Activated CD8-positive, alpha-beta memory T cell treated with anti-CD3 and anti-CD28 coated beads for 48 hours (primary cell): ENCODE measurements around the gene ROS1.

Experiments
- DNase-seq, 3 experiments: peaks; one replicate each; pipeline ENCODE4 v3.0.0-alpha.2; 2020; ENCODE audit warnings: low read depth in 2 of 3, low spot score in 2 of 3

The ROS1 gene

DNA sequence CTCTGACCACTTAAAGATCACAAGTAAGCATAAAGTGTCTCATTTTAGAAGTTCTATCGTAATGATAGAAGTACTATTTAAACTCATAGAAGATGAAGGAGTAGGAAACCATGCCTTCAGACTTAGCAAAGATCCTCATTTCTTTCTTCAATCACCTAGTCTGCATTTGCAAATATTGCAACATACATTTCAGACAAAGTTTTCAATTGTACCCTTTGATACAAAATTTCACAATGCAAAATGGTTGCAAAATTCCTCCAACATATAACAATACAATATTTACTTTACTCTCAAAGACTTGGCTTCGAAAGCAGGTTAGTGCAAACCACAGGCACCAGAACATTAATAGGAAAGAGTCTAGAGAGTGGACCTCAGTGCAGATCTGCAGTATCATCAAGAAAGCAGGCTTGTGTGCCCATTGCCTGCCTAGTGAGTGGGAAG, 16.1 kb upstream of the ROS1 start:
- DNase-seq = no peak

DNA sequence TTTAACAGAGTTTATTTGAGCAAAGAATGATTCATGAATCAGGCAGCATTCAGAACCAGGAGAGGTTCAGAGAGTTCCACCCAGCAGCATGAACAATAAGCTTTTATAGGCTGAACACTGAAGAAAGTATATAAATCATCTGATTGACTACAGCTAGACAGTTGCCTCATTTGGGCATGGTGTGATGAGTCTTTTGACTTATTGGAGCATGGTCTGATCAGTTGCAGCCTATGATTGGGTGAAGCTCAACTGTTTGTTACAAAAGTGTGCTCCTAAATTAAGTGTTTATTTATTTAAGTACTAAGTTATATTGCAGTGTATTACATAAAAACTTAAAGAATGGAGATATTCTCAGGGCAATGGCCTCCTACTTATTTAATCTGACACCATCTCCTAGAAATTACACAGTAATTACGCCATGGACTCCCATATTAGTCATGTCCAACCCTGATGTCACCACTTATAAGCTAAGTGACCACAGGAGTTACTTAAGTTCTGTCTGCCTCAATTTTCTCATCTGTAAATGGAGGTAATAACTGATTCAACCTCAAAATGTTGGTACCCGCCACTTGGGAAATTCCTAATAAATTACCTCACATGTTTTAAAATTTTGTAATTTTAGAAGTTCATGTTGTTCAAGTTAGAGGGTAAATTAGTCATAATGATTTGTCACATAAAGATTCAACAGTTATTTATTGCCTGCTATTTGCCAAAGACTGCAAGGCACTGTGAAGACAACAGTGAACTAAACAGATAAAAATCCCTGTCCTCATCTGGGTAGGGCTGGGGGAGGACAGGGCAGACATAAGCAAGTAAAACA, 15.2 kb upstream of the ROS1 start:
- no peak for DNase-seq

DNA sequence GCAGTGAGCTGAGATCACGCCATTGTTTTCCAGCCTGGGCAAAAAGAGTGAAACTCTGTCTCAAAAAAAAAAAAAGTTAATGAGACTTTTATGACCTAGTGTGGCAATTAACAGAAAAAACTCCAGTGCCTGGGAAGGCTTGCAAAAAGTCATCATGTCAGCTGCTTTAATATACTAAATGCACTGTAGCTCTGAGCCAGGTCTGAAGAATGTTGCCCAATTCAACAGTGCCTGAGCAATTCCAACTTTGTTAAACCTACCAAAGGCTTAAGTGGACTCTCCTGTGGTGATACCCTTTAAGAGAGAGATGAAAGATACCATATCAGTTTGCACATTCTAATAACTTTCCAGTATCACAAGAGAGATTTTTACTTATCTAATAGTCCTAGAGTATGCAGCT, 6.5 kb upstream of the ROS1 start:
- no peak for DNase-seq

DNA sequence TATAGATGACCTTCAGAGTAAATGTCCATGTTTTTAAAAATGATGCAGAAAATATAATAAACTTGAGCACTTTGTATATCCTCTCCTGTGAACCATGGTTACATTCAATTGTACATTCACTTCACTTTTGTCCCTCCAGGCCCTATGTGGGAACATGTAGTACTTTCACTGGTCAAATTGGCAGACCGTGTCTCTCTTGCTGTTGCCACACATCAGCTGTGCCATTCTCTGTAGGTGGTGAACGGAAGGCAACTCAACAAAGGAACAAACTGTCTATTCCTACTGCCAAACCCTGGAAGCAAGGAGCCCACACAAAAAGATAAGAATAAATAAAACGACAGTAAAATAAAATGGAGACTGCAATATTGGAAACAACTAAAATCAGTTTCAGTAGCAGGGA, 2.0 kb downstream of the ROS1 start:
- DNase-seq = no peak

DNA sequence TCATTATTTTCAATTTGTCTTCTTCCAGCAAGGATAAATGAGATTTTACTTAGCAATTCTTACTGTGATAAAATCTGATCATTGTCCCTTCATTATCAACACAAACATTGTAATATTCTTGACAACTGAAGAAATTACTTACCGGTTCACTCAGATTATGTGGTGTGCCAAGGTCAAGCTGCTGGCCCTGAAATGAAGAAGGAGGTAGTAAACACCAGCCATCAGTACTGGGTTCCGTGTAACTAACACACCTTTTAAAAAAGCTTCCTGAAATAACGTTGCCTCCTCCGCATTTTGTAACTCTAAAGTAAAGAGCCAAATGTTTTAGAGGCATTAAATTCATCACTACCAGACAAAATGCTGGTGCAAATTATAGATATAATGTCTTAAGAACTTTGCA, 7.4 kb downstream of the ROS1 start:
- DNase-seq = no peak

DNA sequence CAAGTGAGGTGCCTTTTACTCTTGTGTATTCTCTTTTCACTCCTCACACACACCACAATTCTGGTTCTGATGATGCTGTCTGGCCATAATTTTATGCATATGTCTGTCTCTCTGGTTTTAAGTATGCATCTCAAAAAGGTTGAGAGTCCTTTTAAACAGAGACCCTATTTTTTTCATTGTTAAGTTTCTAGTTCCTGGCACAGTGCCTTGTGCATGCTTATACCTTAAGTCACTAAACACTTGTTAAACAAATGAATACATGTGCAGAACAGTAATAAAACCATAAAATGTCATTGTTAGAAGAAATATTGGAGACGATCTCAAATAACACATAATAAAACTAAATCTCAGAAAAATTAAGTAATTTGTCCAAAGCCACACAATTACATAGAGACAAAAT, 7.9 kb downstream of the ROS1 start:
- no peak for DNase-seq

DNA sequence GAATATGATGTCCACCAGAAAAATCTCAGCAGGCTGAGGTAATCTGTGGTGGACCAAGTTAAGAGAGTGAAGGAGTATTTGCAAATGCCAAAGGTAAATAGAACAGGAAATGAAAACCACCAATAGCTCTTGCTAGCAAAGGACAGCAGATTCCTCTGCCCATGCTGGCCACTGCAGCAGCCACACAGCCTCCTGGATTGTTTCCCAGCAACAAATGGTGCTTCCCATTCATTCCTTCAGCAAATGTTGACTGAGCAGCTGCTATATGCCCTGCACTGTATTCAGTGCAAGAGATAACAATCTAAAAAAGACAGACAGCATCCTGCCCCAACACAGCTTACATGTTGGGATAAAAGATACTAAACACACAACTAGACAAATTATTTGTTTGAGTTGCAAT, 11.0 kb downstream of the ROS1 start:
- DNase-seq = no peak

DNA sequence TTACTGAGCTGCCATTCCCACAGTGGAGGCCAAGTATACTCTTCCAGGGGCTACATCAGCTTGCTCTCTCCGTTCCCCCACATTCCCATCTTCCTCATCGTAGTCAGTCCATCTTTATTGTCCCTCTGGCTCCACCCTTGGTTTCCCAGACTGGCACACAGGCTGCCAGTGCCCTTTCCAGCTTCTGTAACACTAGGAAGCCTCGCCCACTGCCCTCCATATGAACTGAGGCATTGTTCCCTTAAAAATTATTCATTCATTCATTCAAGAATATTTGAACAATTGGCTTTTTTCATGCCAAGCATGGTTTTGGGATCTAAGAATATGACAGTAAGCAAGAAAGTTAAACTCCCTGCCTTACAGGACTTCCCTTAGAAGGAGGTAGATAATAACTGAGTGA, 14.3 kb downstream of the ROS1 start:
- no peak for DNase-seq

DNA sequence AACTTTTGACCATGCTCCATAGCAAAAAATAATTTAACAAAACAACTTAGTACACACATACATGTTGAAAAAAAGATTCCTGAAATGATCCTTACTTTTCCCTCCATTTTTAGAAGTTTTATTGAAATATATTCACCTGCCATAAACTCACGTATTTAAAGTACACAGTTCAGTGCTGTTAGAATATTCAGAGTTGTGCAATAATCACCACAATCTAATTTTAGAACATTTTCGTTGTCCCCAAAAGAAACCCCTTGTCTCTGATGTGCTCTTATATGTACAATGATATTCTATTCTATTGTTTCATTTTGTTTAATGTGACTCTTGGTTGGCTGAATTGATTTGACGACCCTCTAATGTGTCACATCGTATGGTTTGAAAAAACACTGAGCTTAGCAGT, 15.9 kb downstream of the ROS1 start:
- no peak for DNase-seq

DNA sequence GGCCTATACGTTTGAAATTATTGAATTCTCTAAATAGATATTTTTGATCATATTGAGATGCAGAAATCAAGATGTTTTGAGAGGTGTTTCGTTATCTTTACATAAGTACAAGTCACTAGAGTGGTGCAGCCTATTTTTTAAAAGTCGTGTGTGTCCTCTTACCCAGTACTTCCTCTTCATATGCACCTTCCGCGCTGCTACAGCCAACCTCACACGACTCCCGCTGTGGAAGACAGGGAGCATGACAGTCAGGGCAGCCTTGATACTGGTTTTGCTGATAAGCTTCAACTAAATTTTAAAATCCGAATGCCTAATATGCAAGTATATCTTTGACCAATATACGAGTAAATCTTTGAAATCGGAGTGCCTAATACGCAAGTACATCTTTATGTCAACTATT, 16.3 kb downstream of the ROS1 start:
- no peak for DNase-seq

DNA sequence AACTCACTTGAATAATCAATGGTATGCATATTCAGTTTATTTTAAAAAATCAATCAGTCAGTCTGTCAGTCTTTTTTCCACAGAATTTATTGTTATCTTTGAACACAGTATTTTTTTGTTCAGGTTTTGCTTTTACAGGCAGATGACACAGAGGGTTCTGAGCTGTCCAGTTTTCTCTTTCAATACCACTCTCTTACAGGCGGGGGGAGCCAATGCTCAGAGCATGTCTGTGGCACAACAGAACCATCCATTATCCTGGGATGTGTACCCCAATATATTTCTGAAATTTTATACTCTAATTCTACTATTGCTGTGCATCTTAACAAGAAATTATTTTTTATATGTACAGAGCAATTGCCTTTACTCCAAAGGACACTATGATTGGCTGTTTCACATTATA, 21.2 kb downstream of the ROS1 start:
- DNase-seq = no peak

DNA sequence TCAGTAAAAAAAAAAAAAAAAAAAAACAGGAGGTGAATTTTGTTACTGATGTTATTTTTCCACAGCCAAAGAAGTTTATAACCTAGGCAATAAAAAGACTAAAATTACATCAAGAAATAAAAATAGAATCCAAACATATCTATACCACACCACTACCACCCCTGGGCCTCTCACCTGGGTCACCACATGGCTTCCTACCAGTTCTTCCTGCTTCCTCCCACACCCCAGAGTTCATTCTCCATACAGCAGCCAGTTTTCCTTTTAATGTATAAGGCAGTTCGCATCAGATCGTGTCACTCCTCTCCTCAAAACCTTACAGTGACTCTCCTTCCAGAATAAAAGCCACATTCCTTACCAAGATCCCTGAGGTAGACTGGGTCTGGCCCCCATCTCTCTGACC, 23.9 kb downstream of the ROS1 start:
- DNase-seq = no peak

DNA sequence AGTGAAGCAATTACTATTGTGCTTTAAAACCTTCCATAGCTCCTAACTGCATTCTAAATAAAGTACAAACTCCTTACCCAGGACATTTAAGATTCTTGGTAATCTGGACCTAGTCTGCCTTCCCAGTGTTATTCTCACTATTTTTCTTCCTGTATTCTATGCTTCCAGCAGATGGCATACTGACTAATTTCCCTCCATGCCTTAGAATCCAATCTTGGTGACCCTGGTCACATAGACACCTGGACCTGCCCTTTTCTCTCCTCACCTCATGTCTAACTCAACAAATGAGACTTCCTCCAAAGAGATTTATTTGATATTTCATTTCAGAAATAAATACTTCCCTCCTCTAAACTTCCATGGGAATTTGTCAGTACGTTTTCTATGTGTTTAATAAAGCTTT, 25.8 kb downstream of the ROS1 start:
- DNase-seq = no peak

DNA sequence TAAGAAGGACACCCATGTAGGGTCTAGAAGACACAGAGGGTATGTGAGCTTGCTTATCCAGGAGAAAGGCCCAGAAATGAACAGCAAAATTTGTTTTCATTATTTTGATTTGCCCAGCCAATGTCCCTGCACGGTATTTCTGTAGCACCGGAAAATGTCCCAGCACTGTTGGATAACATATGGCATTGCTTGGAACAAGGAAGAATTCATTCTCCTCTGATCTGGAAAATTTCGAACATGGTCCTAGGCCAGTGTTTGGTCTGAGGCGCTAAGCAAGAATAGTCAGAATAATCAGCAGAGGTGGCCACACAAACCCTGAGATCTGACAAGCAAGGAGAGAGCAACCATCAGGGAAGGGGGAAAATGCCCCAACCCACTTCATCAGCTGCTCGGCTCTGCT, 26.6 kb downstream of the ROS1 start:
- no peak for DNase-seq

DNA sequence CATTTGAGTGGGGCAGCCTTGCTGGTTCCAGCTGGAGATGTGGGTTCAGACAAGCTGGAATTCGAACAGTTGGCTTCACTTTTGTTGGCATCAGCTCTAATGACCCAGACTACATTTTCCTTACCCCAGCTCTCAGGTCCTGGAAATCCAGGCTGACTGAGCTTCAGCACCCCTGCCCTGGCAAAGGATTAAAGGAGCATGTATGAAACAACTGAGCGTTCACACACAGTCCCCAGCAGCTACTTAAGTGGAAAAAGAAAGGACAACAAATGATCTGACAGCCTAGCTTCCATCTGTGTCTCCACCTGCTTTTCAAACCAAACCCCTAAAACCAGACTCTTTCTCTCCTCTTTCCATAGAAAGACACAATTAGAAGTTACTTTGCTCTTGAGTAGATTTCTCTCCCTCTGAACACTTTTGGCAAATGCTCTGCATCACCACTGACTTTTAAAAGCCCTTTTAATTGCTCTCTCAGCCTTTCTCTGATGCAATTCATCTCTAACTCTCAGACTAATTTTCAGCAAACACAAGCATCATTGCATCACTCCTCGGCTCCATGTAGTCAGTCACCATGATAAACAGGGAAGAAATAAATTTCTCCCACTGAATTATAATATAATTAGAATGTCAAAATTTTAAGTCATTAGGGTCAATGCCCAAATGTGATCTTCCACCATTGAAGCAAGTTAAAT, 28.1 kb downstream of the ROS1 start:
- no peak for DNase-seq

DNA sequence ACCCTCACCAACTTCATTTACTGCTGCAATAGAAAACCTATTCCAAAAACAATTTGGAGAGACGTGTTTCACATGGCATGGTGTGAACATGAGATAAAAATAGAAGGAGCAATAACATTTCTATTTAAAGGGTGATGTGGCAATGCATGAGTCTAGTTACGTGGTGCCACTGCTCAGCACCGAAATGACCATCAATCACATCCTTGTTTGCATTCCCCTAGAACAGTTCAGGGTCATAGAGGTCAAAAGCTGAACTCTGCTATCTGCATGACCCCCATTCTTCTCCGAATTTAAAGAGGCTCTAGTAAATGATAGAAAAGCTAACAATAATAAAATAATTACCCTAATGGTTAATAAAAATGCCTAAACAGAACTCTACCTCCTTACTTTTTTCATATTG, 29.5 kb downstream of the ROS1 start:
- no peak for DNase-seq

DNA sequence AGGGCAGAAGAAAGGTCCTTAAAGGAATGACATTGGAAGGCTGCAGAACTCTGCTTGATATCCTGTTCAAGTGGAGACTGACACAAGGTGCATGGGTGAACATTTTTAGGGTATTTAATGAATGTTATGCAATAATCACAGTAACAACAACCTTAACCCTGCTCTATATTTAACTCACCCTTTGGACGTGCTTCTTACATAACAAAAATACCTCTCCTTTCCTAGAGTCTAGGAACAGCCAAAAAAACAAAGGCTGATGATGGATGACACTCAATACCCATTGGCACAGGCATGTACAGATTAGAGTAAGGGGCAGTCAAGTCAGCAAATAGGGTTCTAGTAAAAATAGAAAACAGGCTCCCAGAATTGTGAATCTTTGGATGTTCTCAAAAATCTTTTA, 30.6 kb downstream of the ROS1 start:
- DNase-seq = no peak

DNA sequence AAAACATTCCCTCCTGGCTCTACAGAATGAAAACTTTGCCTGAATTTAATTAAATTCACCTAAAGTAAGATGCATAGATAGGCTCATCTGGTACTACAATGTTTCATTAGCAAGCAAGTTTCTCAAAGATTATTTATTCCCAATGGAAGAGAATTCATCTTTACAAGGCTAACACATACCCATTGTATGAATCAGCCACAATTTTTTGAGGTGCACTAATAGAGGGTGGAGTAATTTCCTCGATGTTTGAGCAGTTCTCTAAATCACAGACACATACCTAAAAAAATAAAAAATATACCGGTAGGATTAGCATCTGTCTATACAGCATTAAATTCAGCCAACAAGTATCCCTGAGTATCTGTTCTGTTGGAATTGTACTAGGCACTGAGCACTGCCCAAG, 32.7 kb downstream of the ROS1 start:
- DNase-seq = no peak

DNA sequence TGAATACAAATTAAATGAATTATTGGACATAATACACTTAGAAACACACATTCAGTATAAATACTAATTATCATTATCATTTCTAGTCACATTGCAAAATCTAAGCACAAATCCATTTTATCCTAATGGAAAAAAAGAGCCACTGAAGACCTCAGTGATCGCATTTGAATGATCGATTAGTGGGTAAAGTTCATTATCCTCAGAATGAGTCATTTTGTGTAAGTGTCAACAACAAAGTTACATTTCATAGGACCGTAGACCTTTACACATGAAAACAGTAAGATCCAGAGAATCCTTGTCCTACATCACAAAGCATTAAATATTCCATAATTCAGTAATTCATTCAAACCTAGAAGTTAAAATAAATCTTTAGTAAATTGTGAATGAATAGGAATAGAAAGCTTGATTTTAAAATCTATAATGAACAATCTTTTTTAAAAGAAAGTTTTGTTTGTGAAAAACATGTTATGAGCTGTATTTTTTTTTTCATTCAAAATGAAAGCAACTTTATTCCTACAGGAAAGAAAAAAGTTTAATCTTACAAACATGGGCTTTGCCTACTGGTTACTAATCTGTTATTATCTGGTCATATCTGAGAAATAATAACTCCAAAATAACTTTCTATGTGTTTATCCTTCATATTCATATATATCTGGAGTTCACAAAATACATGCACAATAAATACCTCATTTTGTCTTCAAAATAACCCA, 33.7 kb downstream of the ROS1 start:
- DNase-seq = no peak

DNA sequence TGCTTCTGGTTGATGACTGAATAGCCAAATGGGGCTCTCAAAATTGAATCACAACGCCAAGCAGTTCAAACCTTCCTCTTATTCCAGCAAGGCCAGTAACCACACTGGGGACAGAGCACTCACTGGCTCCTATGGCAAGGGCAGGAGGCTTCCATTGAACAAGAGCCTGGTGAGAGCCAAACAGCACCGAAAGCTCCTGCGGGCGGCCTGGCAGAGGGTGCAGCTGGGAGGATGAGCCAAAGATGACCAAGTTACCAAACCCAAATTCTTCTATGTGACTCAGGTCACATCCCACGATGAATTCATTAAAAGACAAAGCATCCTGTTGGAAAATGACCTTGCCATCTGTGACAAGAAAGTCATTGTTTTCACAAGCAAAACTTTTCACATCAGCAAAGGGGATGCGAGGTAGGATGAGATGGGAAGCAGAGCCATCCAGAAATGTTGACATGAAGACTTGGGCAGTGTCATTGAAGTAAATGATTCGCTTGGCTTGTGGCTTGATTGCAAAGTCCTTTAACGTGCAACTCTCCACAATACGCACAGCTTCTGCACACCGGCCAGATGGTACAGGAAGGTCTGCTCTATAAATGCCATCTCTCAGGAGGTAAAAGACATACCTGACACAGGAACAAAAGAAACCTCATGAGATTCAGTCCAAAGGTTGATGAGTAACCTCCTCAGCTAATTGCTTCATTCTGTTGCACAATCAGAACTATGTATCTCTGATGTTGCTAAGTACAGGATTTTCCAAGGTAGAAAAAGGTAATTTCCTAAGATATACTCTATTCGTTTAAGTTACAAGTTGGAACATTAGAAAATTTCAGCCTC, 36.3 kb downstream of the ROS1 start:
- no peak for DNase-seq

DNA sequence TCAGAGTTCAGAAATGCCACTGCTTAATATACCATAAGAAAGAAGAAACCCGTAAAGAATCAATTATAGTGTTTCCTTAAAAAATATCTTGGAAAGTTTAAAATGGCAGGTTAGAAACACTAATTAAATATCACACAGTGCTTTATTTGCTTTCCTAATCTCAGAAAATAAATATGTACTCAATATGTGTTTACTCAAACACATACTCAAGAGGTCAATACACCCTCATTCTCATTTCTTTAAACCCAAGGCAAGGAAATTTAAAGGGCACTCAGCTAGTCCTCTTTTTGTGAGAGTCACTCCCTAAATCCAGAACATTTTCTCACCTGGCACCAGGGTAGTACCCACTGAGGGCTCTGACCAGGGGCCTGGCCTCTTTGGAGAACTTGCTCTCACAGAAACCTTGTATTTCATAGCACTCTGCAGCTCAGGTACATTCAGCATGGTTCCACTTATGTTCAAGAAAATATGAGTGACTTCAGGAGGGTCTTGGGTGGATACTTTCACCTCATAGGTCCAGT, 38.2 kb downstream of the ROS1 start:
- no peak for DNase-seq
